Measurements from ENCODE around the gene AGPS. TPM values are rescaled to one million over a fixed set of nuclear protein-coding genes. Genes with fewer than 3 reads are reported as not detected.

The AGPS gene
- total and polyA plus RNA-seq, 2 donors (not counting 1 experiment from before 2014, with no cell fraction given) = 2.2 to 25.5 TPM

DNA sequence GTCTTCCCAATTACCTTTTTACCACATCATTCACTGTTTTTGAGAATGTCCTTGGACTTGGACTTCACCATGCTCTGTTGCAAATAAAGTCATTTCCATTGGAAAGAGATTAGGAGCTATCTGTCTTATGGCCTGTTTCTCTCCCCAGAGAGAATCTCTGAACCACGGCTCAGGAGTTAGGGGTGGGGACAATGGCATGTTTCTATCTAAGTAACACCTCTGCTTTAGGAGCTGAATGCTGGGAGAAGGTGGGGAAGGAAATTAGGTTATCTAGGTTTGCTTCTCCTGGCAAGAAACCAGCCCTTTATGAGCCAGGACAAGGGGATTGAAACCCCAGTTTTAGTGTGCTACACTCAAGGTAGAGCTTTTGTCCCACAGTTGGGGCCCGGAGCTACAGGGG, 86.3 kb downstream of the AGPS start:
- Histone ChIP-seq H4K20me1 (ENCODE audit: control insufficient read depth, insufficient read depth, low read length, poor library complexity, severe bottlenecking) (no peaks in the 10 kb centered on the region), H3K9me3 (ENCODE audit: control extremely low read depth in 1 of 3, control insufficient read depth in 2 of 3, insufficient read depth in 1 of 3, low read length in 2 of 3) (peaks cover 0 to 1% (median 0%) of the 10 kb centered on the region in 3 donors), H3K4me3 (ENCODE audit: control extremely low read depth in 1 of 5, extremely low read depth in 1 of 5, insufficient read depth in 1 of 5, low read depth in 2 of 5, low read length in 4 of 5) (no peak overlapping the region), H3K79me2 (ENCODE audit: control insufficient read depth, insufficient read depth, low read length) (no peaks in the 10 kb centered on the region), H3K9ac (ENCODE audit: low read length) (no peak overlapping the region), H3K27ac (ENCODE audit: low read length in 2 of 2) (no peak overlapping the region), H3K4me2 (replicated peaks; ENCODE audit: low read depth, low read length, poor library complexity, severe bottlenecking) (no peak overlapping the region), H3K4me1 (ENCODE audit: control insufficient read depth in 2 of 2, insufficient read depth in 2 of 2, low read length in 2 of 2) (no peaks in the 10 kb centered on the region), H2AFZ (ENCODE audit: insufficient read depth, low read depth, low read length, poor library complexity, severe bottlenecking) (no peak overlapping the region), H3K27me3 (replicated peaks in 1 of 4; ENCODE audit: control extremely low read depth in 1 of 4, control insufficient read depth in 3 of 4, insufficient read depth in 4 of 4, low read length in 3 of 4) (no peaks in the 10 kb centered on the region), H3K36me3 (replicated peaks in 1 of 2; ENCODE audit: control extremely low read depth in 1 of 2, control insufficient read depth in 1 of 2, extremely low read depth in 1 of 2, insufficient read depth in 2 of 2, low read length in 1 of 2) (peaks cover 0 to 5% of the 10 kb centered on the region in 2 experiments)
- no CpG with 5 or more reads among the region's 2 CpGs for WGBS (ENCODE audit: insufficient coverage)
- intact Hi-C loops (cut with micrococcal nuclease) = no loop called here
- DNase-seq = no peak
- POLR2A ChIA-PET = no interaction called here
- TF ChIP-seq CTCF (IDR thresholded peaks at IDR 0.05) (no peak), EZH2 (IDR thresholded peaks at IDR 0.05; ENCODE audit: borderline replicate concordance, insufficient read depth, low read depth, low read length, poor library complexity, severe bottlenecking) (no peak)
- no peak overlapping the region for H3K27ac Mint-ChIP-seq
- CTCF ChIA-PET = interaction anchor here (1.5 kb wide), 1 partner anchor 11 kb away, joined by 3 read pairs; no protein-coding TSS in a partner anchor
- H3K4me3 Mint-ChIP-seq = no peak overlapping the region
- no peaks in the 10 kb centered on the region for H3K4me1 Mint-ChIP-seq
- ATAC-seq (ENCODE audit: low read depth) = no peak
- H3K9me3 Mint-ChIP-seq (ENCODE audit: insufficient read depth) = peaks cover 5% of the 10 kb centered on the region
- no peaks in the 10 kb centered on the region for H3K27me3 Mint-ChIP-seq

GRCh38 chr2:177482195-177482594, 89.6 kb downstream of the AGPS start:
- POLR2A ChIA-PET = no interaction called here
- Histone ChIP-seq H3K9ac (ENCODE audit: low read length) (no peak overlapping the region), H3K27me3 (replicated peaks in 1 of 4; ENCODE audit: control extremely low read depth in 1 of 4, control insufficient read depth in 3 of 4, insufficient read depth in 4 of 4, low read length in 3 of 4) (no peaks in the 10 kb centered on the region), H3K4me1 (ENCODE audit: control insufficient read depth in 2 of 2, insufficient read depth in 2 of 2, low read length in 2 of 2) (no peaks in the 10 kb centered on the region), H3K79me2 (ENCODE audit: control insufficient read depth, insufficient read depth, low read length) (no peaks in the 10 kb centered on the region), H2AFZ (ENCODE audit: insufficient read depth, low read depth, low read length, poor library complexity, severe bottlenecking) (no peak overlapping the region), H4K20me1 (ENCODE audit: control insufficient read depth, insufficient read depth, low read length, poor library complexity, severe bottlenecking) (no peaks in the 10 kb centered on the region), H3K27ac (ENCODE audit: low read length in 2 of 2) (no peak overlapping the region), H3K36me3 (replicated peaks in 1 of 2; ENCODE audit: control extremely low read depth in 1 of 2, control insufficient read depth in 1 of 2, extremely low read depth in 1 of 2, insufficient read depth in 2 of 2, low read length in 1 of 2) (peaks cover 0 to 7% of the 10 kb centered on the region in 2 experiments), H3K4me3 (ENCODE audit: control extremely low read depth in 1 of 5, extremely low read depth in 1 of 5, insufficient read depth in 1 of 5, low read depth in 2 of 5, low read length in 4 of 5) (no peak overlapping the region), H3K9me3 (ENCODE audit: control extremely low read depth in 1 of 3, control insufficient read depth in 2 of 3, insufficient read depth in 1 of 3, low read length in 2 of 3) (peaks cover 0 to 1% (median 0%) of the 10 kb centered on the region in 3 donors), H3K4me2 (replicated peaks; ENCODE audit: low read depth, low read length, poor library complexity, severe bottlenecking) (no peak overlapping the region)
- Mint-ChIP-seq H3K9me3 (ENCODE audit: insufficient read depth) (peaks cover 5% of the 10 kb centered on the region), H3K27me3 (no peaks in the 10 kb centered on the region), H3K27ac (no peak overlapping the region), H3K4me1 (no peaks in the 10 kb centered on the region), H3K4me3 (no peak overlapping the region)
- ATAC-seq (ENCODE audit: low read depth) (no peak), DNase-seq (no peak)
- no peak for TF ChIP-seq CTCF (IDR thresholded peaks at IDR 0.05)
- TF ChIP-seq EZH2 (IDR thresholded peaks at IDR 0.05; ENCODE audit: borderline replicate concordance, insufficient read depth, low read depth, low read length, poor library complexity, severe bottlenecking) = no peak
- intact Hi-C loops (cut with micrococcal nuclease) = no loop called here
- CTCF ChIA-PET = interaction anchor here (0.6 kb wide), 1 partner anchor 35 kb away, joined by 3 read pairs; no protein-coding TSS in a partner anchor

Measured in B cell (primary cell).